DND-41 (cell line): ENCODE measurements around the gene CHST12.

Experiments
- EZH2 ChIP-seq: IDR thresholded peaks from 3 replicates; pipeline ENCODE4 v1.6.1; 2012; ENCODE audit warnings: borderline replicate concordance, low read depth, mild to moderate bottlenecking, moderate library complexity, low read length, inconsistent platforms; ENCODE audit not compliant: severe bottlenecking
- TF ChIP-seq, protein P1 (sequence below): IDR thresholded peaks from 2 replicates; pipeline ENCODE4 v1.5.1; 2012; ENCODE audit warnings: borderline replicate concordance, low read length, moderate library complexity, mild to moderate bottlenecking; ENCODE audit not compliant: poor library complexity, severe bottlenecking; ENCODE audit errors: extremely low read depth

DNA sequence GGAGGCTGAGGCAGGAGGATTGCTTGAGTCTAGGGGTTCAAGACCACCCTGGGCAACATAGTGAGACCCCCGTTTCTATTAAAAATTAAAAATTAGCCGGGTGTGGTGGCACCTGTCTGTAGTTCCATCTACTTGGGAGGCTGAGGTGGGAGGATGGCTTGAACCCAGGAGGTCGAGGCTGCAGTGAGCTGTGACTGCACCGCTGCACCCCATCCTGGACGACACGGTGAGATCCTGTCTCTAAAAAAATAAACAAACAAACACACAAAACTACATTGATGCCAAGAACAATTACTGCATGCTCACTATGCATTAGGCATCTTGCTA is 761 bp upstream of the CHST12 start:
- TF ChIP-seq, protein P1, sequence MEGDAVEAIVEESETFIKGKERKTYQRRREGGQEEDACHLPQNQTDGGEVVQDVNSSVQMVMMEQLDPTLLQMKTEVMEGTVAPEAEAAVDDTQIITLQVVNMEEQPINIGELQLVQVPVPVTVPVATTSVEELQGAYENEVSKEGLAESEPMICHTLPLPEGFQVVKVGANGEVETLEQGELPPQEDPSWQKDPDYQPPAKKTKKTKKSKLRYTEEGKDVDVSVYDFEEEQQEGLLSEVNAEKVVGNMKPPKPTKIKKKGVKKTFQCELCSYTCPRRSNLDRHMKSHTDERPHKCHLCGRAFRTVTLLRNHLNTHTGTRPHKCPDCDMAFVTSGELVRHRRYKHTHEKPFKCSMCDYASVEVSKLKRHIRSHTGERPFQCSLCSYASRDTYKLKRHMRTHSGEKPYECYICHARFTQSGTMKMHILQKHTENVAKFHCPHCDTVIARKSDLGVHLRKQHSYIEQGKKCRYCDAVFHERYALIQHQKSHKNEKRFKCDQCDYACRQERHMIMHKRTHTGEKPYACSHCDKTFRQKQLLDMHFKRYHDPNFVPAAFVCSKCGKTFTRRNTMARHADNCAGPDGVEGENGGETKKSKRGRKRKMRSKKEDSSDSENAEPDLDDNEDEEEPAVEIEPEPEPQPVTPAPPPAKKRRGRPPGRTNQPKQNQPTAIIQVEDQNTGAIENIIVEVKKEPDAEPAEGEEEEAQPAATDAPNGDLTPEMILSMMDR = no peak
- no peak for TF ChIP-seq EZH2
